Kidney (tissue), 2 donors: ENCODE results near the gene SLC47A1. TPM values are rescaled to one million over a fixed set of nuclear protein-coding genes. Genes with fewer than 3 reads are reported as not detected.

Experiments used
- polyA plus RNA-seq: library from polyadenylated mRNA; stranded (reverse); fragments of 350-450 nt; fragmentation: Illumina TruSeq; extraction: RNeasy Lipid Tissue Mini Kit (QIAGEN cat#74804); gene quantifications from one replicate; pipeline ENCODE4 v1.2.3, GENCODE V29; 2014; ENCODE audit warnings: low read depth, low replicate concordance; ENCODE audit not compliant: insufficient read depth
- total RNA-seq: library from RNA; stranded (reverse); fragmentation: NEBNext Ultra II Directional; extraction: Animal tissue kit (Norgen Biotek cat#: 25700); gene quantifications from one replicate; pipeline ENCODE4 v1.2.1, GENCODE V29; 2021
- donor health status: DM: yes; HTN: yes; CAD: no.

SLC47A1 gene
- total and polyA plus RNA-seq, 2 donors from 2014 or later, result 26.0 to 94.8 TPM

Other genes starting within 250 kb of the SLC47A1 start
- gene B9D1, start 171.1 kb upstream of the SLC47A1 start, total RNA-seq, result 32.1 TPM
- gene B9D1, start 171.1 kb upstream of the SLC47A1 start, polyA plus RNA-seq, result 67.5 TPM
- 36.7 TPM for gene MAPK7, start 155.4 kb upstream of the SLC47A1 start, total RNA-seq
- gene MAPK7, start 155.4 kb upstream of the SLC47A1 start, polyA plus RNA-seq, result 7.1 TPM
- gene MFAP4, start 146.7 kb upstream of the SLC47A1 start, total RNA-seq, result 51.1 TPM
- gene MFAP4, start 146.7 kb upstream of the SLC47A1 start, polyA plus RNA-seq, result 27.6 TPM
- 7.3 TPM for gene RNF112, start 122.6 kb upstream of the SLC47A1 start, total RNA-seq
- gene RNF112, start 122.6 kb upstream of the SLC47A1 start, polyA plus RNA-seq, result 0.99 TPM
- gene ALDH3A2, start 114.9 kb downstream of the SLC47A1 start, total RNA-seq, result 75.0 TPM
- 87.7 TPM for gene ALDH3A2, start 114.9 kb downstream of the SLC47A1 start, polyA plus RNA-seq
- 46.3 TPM for gene SLC47A2, start 182.7 kb downstream of the SLC47A1 start, total RNA-seq
- gene SLC47A2, start 182.7 kb downstream of the SLC47A1 start, polyA plus RNA-seq, result 61.5 TPM
- gene ALDH3A1, start 214.4 kb downstream of the SLC47A1 start, total RNA-seq, result 1.4 TPM
- 0.75 TPM for gene ALDH3A1, start 214.4 kb downstream of the SLC47A1 start, polyA plus RNA-seq